ENCODE data around the gene ZNF202.

Gene ZNF202

GRCh38 chr11:123702139-123702538 lies 39.3 kb downstream of the ZNF202 start:
- TF ChIP-seq CTCF (conservative IDR thresholded peaks at IDR 0.05; ENCODE audit: low read length), result no peak
- H3K4me3 ChIP-seq (ENCODE audit: low read length), result no peak overlapping the region
- DNase-seq (ENCODE audit: low read depth), result no peak

- TF ChIP-seq CTCF (conservative IDR thresholded peaks at IDR 0.05; ENCODE audit: low read length), result no peak
- DNase-seq (ENCODE audit: low read depth), result no peak
Observed at GRCh38 chr11:123700772-123701171, 40.7 kb downstream of the ZNF202 start.

GRCh38 chr11:123698546-123699127 lies 42.8 kb downstream of the ZNF202 start:
- no peak overlapping the region for H3K4me3 ChIP-seq (ENCODE audit: low read length)
- TF ChIP-seq CTCF (conservative IDR thresholded peaks at IDR 0.05; ENCODE audit: low read length), result no peak
- no peak for DNase-seq (ENCODE audit: low read depth)

More at GRCh38 chr11:123700772-123701171, 40.7 kb downstream of the ZNF202 start:
- H3K4me3 ChIP-seq (ENCODE audit: low read length), result no peak overlapping the region

GRCh38 chr11:123696183-123696582 lies 45.3 kb downstream of the ZNF202 start:
- H3K4me3 ChIP-seq (ENCODE audit: low read length), result no peak overlapping the region
- DNase-seq (ENCODE audit: low read depth), result peak; percentile 36
- no peak; the same call in 1 of the 2 replicates for TF ChIP-seq CTCF (conservative IDR thresholded peaks at IDR 0.05; ENCODE audit: low read length)

- DNase-seq (ENCODE audit: low read depth), result no peak
- TF ChIP-seq CTCF (conservative IDR thresholded peaks at IDR 0.05; ENCODE audit: low read length), result no peak
- no peak overlapping the region for H3K4me3 ChIP-seq (ENCODE audit: low read length)
Observed at GRCh38 chr11:123695231-123695630, 46.2 kb downstream of the ZNF202 start.

- DNase-seq (ENCODE audit: low read depth), result peak; percentile 57
- H3K4me3 ChIP-seq (ENCODE audit: low read length), result no peak overlapping the region
- TF ChIP-seq CTCF (conservative IDR thresholded peaks at IDR 0.05; ENCODE audit: low read length), result no peak
Observed at GRCh38 chr11:123694551-123694950, 46.9 kb downstream of the ZNF202 start.

GRCh38 chr11:123692961-123693360 lies 48.5 kb downstream of the ZNF202 start:
- no peak overlapping the region for H3K4me3 ChIP-seq (ENCODE audit: low read length)
- no peak for TF ChIP-seq CTCF (conservative IDR thresholded peaks at IDR 0.05; ENCODE audit: low read length)
- DNase-seq (ENCODE audit: low read depth), result no peak

Data from AG10803 (cell line).